ENCODE results near the gene PCBP3.

Gene PCBP3

DNA sequence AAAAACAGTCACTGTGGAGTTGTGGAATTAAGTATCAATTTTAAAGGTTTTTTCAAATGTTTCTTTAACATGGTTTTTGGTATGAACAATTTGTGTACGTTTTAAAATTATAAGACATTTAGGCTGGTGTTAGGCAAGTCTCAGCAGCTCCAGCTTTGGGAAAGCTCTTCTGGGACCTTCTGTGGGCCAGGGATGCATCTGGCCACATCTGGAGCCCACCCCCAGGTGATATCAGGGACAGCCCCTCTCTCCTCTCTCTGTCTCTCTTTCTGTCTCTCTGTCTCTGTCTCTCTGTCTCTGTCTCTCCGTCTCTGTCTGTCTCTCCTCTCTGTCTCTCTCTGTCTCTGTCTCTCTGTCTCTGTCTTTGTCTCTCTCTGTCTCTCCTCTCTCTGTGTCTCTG, 336.7 kb downstream of the PCBP3 start:
- Histone ChIP-seq H3K4me3 (ENCODE audit: insufficient read depth, low read length, poor library complexity, severe bottlenecking) (no peak overlapping the region), H3K36me3 (ENCODE audit: low read length) (no peaks in the 10 kb centered on the region), H3F3A (ENCODE audit: insufficient read depth) (no peaks in the 10 kb centered on the region), H3K27me3 (ENCODE audit: low read length) (no peaks in the 10 kb centered on the region), H3K27ac (ENCODE audit: low read depth, low read length) (no peak overlapping the region), H3K4me2 (ENCODE audit: low read depth, low read length, poor library complexity, severe bottlenecking) (no peak overlapping the region), H3K9me3 (ENCODE audit: insufficient read depth, low read length) (no peaks in the 10 kb centered on the region), H3K9me2 (replicated peaks; ENCODE audit: insufficient read depth, low read length) (no peaks in the 10 kb centered on the region), H3K9ac (ENCODE audit: low read length) (no peak overlapping the region), H2AFZ (ENCODE audit: low read depth, low read length, severe bottlenecking) (no peak overlapping the region), H4K20me1 (ENCODE audit: low read depth, low read length) (no peaks in the 10 kb centered on the region), H3K79me2 (ENCODE audit: insufficient read depth, low read length) (no peaks in the 10 kb centered on the region)
- TF ChIP-seq EZH2phosphoT487 (conservative IDR thresholded peaks at IDR 0.05; ENCODE audit: low read length) = no peak
- TF ChIP-seq, protein P1, sequence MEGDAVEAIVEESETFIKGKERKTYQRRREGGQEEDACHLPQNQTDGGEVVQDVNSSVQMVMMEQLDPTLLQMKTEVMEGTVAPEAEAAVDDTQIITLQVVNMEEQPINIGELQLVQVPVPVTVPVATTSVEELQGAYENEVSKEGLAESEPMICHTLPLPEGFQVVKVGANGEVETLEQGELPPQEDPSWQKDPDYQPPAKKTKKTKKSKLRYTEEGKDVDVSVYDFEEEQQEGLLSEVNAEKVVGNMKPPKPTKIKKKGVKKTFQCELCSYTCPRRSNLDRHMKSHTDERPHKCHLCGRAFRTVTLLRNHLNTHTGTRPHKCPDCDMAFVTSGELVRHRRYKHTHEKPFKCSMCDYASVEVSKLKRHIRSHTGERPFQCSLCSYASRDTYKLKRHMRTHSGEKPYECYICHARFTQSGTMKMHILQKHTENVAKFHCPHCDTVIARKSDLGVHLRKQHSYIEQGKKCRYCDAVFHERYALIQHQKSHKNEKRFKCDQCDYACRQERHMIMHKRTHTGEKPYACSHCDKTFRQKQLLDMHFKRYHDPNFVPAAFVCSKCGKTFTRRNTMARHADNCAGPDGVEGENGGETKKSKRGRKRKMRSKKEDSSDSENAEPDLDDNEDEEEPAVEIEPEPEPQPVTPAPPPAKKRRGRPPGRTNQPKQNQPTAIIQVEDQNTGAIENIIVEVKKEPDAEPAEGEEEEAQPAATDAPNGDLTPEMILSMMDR (IDR thresholded peaks at IDR 0.05; ENCODE audit: insufficient read depth, low read length, poor library complexity, severe bottlenecking) = no peak

DNA sequence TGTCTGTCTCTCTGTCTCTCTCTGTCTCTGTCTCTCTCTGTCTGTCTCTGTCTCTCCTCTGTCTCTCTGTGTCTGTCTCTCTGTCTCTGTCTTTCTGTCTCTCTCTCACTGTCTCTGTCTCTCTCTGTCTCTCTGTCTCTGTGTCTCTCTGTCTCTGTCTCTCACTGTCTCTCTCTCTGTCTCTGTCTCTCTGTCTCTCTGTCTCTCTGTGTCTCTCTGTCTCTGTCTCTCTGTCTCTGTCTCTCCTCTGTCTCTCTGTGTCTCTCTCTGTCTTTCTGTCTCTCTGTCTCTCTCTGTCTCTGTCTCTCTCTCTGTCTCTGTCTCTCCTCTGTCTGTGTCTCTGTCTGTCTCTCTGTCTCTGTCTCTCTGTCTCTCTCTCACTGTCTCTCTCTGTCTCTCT, 337.2 kb downstream of the PCBP3 start:
- Histone ChIP-seq H3K4me2 (ENCODE audit: low read depth, low read length, poor library complexity, severe bottlenecking) (no peak overlapping the region), H3K4me3 (ENCODE audit: insufficient read depth, low read length, poor library complexity, severe bottlenecking) (no peak overlapping the region), H3F3A (ENCODE audit: insufficient read depth) (no peaks in the 10 kb centered on the region), H3K36me3 (ENCODE audit: low read length) (no peaks in the 10 kb centered on the region), H3K27me3 (ENCODE audit: low read length) (no peaks in the 10 kb centered on the region), H4K20me1 (ENCODE audit: low read depth, low read length) (no peaks in the 10 kb centered on the region), H3K79me2 (ENCODE audit: insufficient read depth, low read length) (no peaks in the 10 kb centered on the region), H3K9ac (ENCODE audit: low read length) (no peak overlapping the region), H2AFZ (ENCODE audit: low read depth, low read length, severe bottlenecking) (no peak overlapping the region), H3K9me2 (replicated peaks; ENCODE audit: insufficient read depth, low read length) (no peaks in the 10 kb centered on the region), H3K27ac (ENCODE audit: low read depth, low read length) (no peak overlapping the region), H3K9me3 (ENCODE audit: insufficient read depth, low read length) (no peaks in the 10 kb centered on the region)
- TF ChIP-seq, protein P1 (IDR thresholded peaks at IDR 0.05; ENCODE audit: insufficient read depth, low read length, poor library complexity, severe bottlenecking) = no peak
- no peak for TF ChIP-seq EZH2phosphoT487 (conservative IDR thresholded peaks at IDR 0.05; ENCODE audit: low read length)

DNA sequence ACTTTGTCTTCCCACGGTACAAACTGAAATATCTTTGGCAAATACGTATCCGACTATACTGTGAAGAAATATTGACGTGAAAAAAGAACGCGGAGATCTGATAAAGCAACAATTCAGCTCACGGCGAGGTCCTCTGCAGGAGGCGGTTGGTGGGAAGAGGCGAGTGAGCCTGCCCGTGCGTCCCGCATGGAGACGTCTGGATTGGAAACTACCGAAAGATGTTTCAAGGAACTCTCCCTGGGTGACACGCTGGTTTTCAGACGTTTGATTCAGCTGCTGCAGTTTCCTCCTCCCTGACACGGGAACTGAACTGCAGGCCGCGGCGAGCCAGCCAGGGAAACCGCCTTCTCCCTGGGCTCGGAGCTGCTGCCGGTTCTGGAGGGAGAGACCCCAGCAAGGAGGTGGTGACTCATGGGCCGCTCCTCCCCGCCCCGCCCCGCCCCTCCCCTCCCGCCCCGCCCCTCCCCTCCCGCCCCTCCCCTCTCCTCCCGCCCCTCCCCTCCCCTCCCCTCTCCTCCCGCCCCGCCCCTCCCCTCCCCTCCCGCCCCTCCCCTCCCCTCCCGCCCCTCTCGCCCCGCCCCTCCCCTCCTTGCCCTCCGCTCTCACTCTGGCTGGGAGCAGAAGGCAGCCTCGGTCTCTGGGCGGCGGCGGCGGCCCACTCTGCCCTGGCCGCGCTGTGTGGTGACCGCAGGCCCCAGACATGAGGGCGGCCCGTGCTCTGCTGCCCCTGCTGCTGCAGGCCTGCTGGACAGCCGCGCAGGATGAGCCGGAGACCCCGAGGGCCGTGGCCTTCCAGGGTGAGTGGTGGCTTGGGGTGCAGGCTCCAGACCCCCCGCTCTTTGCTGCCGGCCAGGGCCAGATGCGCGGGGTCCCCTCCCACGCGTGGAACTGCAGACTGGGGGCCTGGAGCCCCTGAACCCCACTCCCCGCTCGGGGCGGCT, 337.9 kb downstream of the PCBP3 start, which contains the start of gene COL6A1:
Gene COL6A1 (plus strand): TSS at position 620 of the 941 bp plus-strand sequence. CDS start 81 bp downstream, at position 701.
- H3K9ac ChIP-seq (ENCODE audit: low read length) = no peak within 1 kb of the TSS
- H3K4me2 ChIP-seq (ENCODE audit: low read depth, low read length, poor library complexity, severe bottlenecking) = no peak within 1 kb of the TSS
- H3K27ac ChIP-seq (ENCODE audit: low read depth, low read length) = no peak within 1 kb of the TSS
- H3K79me2 ChIP-seq (ENCODE audit: insufficient read depth, low read length) = no peaks in the 10 kb centered on the region
- H3F3A ChIP-seq (ENCODE audit: insufficient read depth) = no peaks in the 10 kb centered on the region
- TF ChIP-seq, protein P1 (IDR thresholded peaks at IDR 0.05; ENCODE audit: insufficient read depth, low read length, poor library complexity, severe bottlenecking) = no peak
- no peak for TF ChIP-seq EZH2phosphoT487 (conservative IDR thresholded peaks at IDR 0.05; ENCODE audit: low read length)
- H3K4me3 ChIP-seq (ENCODE audit: insufficient read depth, low read length, poor library complexity, severe bottlenecking) = no peak within 1 kb of the TSS
- H3K9me2 ChIP-seq (replicated peaks; ENCODE audit: insufficient read depth, low read length) = no peaks in the 10 kb centered on the region
- H3K36me3 ChIP-seq (ENCODE audit: low read length) = no peaks in the 10 kb centered on the region
- no peaks in the 10 kb centered on the region for H4K20me1 ChIP-seq (ENCODE audit: low read depth, low read length)
- H3K9me3 ChIP-seq (ENCODE audit: insufficient read depth, low read length) = no peaks in the 10 kb centered on the region
- no peak within 1 kb of the TSS for H2AFZ ChIP-seq (ENCODE audit: low read depth, low read length, severe bottlenecking)
- H3K27me3 ChIP-seq (ENCODE audit: low read length) = no peaks in the 10 kb centered on the region

Data from SU-DHL-6 (cell line).